NCI-H2107 treated with DMSO at 0.1 percent for 48 hours (cell line): ENCODE results near the gene SPI1.
A peak's percentile ranks its signal among the peaks of the same experiment; 100 is the strongest.

Experiments used
- DNase-seq: peaks from one replicate; lab custom pipeline; 2025; ENCODE audit not compliant: unreplicated experiment; lab: John Stamatoyannopoulos, UW

SPI1 gene

DNA sequence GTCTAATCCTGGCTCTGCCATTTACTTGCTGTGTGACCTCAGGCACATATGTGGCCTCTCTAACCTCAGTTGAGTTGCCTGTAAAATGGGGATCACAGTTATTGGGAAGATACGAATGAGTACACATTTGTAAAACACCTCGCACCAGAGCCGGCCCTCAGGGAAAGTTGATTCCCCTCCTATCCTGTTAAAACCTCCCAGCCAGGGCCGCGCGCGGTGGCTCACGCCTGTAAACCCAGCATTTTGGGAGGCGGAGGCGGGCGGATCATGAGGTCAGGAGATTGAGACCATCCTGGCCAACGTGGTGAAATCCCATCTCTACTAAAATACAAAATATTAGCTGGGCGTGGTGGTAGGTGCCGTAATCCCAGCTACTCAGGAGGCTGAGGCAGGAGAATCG, 18.0 kb downstream of the SPI1 start:
- no peak for DNase-seq

DNA sequence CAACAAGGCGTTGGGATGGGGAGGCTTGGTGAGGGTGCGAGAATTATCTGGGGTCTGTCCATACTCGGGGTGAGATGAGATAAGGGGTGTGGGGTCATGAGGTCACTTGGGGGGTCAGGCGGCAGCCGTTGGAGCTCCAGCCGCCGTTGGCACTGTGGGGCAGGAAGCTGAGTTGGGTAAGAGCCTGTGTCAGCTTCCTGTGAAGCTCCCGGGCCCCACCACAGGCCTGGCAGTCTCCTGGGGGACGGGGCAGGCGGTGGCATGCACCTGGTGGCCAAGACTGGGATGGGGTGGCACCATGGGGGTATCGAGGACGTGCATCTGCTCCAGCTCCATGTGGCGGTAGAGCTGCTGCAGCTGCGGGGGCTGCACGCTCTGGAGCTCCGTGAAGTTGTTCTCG, 18.8 kb downstream of the SPI1 start:
- no peak for DNase-seq

DNA sequence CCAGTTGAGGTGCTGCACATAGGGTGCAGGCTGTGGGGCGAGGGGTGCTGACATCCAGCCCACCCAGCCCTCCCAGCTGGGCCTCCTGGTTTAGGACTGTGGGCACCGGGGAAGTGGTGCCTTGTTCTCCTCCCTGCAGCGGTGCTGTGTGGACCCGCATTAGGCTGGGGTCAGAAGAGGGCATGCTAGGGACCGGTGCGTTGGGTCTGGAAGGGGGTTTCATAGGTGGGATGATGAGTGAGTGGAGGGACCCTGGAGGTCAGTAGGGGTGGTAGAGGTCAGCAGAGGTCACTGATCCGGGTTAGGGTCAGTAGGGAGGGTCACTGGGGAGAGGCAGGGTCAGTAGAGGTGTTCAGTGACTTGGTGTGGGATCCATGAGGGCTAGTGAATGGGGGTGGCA, 19.2 kb downstream of the SPI1 start:
- no peak for DNase-seq

DNA sequence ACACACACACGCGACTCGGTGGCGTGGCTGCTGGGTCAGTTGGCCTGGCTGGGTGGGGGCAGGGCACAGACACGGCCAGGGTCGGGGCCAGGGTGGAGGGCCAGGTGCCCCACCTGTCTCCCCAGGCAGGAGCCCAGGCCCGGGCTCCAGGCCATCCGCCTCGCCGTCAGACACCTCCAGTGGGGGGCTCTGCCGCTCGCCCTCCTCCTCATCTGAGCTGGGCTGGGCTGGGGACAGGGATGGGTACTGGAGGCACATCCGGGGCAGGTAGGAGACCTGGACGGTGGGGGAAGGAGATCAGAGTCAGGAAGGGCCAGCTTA, 19.7 kb downstream of the SPI1 start:
- DNase-seq: no peak

DNA sequence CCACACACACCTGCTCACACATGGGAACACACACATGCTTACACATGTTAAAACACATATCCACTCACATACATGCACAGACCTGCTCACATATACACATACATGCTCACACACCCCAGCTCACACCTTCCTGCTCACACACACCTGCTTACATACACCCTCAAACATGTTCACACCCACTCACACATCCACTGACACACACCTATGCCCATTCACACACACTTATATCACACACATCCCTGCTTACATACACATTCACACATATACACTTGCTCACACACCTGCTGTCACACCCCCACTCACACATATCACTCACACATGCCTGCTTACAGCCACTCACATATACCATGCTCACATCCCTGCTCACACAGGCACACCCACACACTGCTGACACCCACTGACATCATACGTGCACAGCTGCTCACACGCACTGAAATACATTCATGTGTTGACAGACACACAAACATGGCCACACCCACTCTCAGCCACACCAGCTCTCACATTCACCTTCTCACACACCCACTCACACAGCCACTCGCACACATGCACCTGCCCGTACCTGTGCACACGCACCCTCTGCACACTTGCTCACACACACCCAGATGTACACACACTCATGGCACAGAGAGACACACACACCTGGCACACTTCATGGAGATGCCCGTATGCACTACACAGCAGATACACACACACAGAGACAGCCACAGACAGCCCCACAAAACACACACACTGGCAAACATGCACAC, 20.2 kb downstream of the SPI1 start:
- no peak for DNase-seq

DNA sequence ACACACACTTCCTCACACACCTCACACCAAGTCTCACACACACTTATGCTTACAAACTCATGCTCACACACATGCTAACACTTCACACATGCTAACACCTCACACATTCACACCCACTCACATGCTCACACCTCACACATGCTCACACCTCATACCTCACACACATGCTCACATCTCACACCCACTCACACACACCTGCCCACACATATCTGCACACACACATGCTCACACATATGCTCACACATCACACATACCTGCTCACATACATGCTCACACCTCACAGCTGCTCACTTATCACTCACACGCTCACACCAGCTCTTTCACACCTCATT, 21.4 kb downstream of the SPI1 start:
- DNase-seq: no peak

DNA sequence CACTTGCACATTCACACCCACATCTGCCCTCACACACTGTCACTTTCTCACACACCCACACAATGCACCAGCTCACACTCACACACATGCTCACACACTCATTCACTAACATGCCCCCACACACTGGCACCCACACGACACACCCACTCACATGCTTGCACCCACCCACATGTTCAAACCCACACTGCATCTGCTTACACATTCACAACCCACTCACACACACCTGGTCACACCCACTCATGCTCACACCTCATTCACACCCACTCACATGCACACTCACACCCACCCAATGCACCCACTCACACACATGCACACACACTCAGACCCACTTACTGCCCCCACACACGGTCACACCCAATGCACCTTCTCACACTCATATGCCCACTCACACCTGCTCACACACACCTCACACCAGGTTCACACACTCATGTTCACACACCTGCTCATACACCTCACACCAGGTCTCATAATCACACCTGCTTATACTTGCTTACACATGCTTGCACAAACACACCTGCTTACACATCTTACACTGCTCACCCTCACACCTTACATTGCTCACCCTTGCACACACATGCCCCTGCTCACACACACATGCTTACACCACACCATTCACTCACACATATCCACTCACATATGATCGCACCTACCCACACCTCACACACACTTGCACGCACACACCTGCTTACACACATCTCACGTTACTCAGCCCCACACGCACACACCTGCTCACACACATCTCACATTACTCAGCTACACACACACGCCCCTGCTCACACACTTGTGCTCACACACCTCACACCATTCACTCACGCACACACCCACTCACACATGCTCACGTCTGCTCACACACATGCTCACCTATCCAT, 22.0 kb downstream of the SPI1 start:
- DNase-seq: no peak

DNA sequence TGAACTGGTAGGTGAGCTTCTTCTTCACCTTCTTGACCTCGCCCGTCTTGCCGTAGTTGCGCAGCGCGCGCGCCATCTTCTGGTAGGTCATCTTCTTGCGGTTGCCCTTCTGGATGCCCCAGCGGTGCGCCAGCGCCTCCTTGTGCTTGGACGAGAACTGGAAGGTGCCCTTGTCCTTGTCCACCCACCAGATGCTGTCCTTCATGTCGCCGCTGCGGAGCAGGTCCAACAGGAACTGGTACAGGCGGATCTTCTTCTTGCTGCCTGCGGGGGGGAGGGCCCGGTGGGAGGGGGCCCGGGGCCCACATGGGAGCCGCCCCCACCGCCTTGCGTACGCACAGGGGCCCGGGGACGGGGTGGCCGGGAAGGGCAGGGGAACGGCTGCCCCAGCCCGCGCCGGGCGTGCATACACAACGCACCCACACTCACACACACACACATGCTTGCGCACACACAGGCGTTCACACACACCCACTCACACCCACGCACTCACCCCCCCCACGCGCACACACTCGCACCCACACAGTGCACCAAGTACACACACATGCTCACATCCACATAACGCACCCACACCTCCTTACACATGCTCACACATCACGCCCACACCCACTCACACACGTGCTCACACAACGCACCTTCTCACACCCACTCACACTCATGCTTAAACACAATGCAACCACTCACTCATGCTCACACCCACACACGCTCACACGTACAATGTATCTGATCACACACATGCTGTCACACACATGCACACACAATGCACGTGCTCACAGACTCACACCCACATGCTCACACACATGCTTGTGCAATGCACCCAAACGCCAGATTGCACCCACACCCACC, 22.8 kb downstream of the SPI1 start:
- DNase-seq: peak; percentile 73

DNA sequence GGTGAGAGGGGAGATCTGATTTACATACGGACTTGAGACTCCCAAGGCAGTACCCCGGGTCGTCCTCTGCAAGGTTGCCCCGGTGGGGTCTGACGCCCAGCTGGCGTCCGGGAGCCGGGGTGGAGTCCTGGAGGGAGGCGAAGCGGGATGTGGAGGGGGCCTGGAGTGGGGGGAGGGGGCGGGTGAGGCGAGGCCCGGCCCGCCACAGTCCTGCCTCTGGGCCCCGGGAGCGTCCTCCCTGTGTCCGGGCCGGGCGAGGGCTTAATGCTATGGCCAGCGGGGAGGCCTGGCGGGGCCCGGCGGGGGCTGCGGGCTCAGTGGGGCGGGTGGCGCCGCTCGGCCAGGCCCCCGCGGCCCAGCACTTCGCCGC, 23.4 kb downstream of the SPI1 start:
- DNase-seq: no peak

DNA sequence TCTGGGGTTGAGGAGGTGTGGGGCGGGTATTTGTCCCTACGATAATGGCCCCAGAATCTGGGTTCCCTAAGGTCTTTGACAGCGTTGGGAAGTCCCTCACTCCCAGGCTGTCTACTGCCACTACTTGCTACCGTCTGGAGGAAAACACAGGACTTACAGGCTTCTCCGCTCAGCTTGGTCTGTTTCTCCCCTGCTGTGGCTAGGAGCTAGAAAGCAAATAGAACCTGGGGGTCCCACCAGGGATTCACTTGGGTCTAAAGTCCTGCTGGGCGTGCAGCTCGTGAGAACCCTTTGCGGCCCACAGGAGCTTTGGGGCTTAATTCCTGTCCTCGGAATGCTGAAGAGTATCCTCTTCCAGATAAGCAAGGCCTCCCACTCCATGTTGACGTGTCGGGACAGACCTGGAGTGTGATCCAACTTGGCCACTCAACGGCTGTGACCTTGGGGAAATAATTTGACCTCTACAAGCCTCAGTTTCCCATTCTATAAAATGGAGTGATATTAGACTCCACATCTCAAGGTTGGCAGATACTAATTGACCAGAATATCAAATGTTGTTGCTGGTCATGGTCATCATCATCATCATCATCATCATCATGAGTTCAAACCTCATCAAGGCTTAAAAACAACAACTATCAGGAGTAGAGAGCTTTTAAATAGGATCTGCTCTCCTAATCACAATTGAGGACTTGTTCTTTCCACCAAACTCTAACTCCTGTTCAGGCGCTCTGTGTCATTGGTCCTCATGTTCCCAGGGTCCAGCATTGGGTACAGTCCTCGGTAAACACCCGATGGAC, 24.2 kb downstream of the SPI1 start:
- no peak for DNase-seq

DNA sequence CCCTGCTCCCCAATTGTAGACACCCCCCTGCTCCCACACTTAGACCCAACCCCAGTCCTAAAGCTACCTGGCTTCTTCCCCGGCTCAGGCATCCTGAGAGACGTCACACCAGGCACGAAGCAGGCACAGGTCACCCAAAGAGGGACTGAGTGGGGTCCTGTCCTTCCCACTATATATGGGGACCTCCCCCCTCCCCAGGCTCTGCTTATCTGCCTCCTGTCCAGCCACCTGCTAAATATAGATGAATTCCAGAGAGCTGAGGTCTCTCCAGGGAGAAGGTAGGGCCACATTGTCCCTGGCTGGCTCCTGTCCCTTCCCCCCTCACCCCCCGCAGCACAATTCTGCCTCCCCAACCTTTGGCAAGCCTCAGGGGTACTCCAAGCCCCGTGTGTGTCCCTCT, 25.8 kb downstream of the SPI1 start, which contains the start of gene MYBPC3:
Gene MYBPC3 (minus strand): TSS at position 147 of the 400 bp plus-strand sequence. CDS start 55 bp downstream, at position 92.
- DNase-seq: no peak

DNA sequence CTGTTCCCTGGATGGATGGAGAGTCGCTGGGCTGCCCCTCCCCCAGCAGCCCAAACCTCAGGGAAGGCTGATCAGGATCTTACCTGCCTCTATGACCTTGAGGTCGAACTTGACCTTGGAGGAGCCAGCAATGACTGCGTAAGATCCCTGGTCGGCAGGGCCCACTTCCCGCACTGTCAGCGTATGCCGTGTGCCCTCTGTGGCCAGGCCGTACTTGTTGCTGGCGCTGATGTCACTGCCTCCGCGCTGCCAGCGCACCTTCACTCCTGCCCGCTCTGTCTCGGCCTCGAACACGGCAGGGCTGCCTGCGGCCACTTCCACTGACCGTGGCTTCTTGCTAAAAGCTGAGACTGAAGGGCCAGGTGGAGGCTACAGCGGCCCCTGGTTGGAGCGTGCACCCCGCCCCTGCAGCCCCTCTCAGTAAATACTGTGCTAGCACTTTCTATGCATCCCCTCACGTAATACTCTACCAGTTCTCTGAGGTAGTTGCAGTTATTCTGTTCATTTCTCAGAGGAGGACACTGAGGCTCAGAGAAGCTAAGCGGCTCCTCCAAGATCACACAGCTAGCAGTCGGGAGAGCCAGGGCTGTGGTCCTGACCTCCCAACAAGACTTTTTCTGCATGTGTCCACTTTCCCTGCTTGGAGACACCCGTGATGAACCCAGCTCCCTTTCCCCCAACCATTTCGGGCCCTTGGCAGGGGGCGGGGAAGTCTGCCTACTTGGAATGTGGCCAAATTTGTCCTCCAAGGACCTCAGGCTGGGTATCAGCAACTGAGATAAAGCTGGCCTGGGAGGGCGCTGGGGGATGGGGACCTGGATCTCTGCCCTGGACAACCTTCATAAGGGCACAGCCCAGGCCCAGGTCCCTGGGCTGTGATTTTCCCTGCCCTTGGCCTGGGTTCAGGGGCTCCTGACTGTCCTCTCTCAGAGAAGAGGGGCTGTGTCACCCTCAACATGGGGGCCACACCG, 26.9 kb downstream of the SPI1 start:
- no peak for DNase-seq

DNA sequence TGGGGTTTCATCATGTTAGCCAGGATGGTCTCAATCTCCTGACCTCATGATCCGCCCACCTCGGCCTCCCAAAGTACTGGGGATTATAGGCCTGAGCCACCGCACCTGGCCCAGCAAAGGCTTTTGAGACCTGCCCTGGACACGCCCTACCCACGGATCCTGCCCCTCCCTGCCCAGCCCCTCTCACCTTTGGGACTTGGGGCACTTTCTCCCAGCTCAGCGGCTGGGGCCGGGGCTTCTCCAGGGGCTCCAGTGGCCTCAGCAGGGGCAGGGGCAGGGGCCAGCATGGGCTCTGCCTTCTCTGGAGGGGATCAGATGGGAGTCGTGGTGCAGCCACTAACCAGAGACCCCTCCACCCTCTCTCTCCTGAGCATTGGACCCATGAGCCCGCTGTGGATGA, 28.0 kb downstream of the SPI1 start:
- no peak for DNase-seq

DNA sequence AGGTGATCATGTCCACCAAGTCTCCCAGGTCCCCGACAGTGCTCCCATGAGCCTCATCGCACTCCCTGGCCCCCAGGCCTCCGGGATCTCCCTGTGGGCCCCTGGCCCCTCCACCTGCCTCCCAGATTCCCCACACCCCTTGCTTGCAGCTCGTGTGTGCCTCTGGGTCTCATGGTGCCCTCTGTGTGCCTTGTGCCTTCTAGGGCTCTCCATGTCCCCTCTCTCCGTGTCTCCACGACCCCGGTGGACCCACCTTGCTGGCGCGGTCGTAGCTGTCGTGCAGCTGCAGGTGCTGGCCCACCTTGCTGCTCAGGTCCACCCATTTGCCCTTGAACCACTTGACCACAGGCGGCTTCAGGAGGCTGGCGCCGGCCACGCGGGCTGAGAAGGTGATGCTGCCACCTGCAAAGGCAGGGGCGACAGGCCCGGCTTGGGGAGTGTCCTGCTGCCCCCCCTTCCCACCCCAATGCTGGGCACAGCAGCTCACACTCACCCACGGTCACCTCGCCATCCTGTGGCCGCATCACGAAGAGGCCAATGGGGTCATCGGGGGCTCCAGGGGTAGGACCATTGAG, 28.7 kb downstream of the SPI1 start:
- DNase-seq: no peak

DNA sequence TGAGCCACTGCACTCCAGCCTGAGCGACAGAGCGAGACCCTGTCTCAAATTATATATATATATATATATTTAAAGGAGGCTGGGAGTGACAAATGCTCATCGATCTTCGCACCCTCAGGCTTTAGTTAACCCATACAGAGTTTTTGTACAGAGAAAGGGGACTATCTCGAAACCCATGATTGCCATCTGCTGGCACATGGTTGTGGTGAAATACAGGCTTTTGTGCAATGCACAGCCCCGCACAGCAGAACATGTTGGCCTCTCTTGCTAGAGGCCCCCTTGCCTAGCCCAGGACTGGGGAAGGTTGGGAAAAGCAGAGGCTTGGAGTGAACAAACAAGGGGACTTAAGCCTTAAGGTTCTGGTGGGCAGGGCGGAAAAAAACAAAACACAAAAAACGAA, 29.5 kb downstream of the SPI1 start:
- DNase-seq: peak; percentile 49

DNA sequence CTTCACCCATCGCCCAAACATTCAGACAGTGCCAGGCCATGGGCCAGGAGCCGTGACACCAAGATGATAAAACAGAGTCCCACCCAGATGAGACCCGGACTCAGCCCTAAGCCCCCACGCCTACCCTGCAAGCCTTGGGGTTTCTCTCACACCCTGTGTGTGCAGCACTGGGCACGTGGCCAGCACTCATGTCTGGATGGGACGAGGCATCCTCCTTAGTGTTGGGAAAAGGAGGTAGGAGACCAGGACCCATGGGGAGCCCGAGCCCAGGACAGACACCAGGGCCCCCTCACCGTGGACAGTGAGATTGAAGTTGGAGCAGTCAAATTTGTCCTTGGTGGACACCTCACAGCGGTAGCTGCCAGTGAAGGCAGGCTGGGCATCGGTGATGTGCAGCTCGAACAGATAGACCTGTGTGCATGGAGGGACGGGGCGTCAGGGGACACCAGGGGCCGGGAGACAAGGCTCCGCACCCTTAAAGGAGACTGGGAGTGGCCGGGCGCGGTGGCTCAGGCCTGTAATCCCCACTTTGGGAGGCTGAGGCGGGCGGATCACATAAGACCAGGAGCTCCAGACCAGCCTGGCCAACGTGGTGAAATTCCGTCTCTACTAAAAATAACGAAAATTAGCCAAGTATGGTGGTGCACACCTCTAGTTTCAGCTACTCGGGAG, 30.1 kb downstream of the SPI1 start:
- DNase-seq: no peak

DNA sequence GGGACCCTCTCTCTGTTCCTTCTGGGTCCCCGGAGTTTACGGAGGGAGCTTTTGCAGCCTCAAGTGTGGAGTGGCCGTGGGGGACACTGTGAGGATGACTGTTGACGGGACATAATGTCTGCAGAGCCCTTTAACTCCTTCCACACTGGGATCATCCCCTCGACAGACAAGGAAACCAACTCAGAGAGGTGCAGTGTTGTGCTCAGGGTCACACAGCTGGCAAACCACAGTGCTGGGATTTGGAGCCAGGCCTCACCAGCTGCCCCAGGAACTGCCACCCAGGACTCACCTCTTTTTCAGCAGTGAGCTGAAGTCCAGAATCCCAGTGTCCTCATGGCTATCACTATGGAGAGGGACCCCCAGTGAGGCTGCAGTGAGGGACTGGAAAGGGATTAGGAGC, 31.2 kb downstream of the SPI1 start:
- no peak for DNase-seq

DNA sequence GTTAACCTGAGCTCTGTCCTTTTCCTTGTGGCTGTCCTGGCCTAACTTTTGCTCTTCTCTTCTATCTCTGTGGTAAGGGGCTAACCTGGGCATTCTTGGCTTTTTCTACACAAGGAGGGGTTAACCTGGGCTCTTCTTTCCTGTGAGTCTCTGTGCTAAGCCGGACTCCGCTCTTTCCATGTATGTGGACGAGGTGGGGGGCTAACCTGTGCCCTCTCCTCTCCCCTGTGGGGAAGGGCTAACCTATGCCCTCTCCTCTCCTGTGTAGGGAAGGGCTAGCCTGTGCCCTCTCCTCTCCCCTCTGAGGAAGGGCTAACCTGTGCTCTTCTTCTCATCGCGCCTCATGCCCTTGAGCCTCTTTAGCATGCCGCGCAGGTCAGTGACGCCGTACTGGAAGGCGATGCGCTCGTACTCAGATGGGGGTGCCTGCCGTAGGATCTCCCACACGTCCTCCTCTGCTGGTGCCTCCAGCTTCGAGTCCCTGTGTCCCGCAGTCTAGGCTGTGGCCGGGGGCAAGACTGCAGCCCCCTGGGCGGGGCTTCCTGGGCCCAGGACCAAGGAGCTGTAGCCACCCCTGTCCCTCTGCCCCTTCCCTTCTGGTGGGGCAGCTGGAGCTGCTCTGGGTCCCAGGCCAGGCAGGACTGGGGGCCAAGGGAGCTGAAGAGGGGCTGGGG, 32.3 kb downstream of the SPI1 start:
- no peak for DNase-seq
